ENCODE data around the gene PTPRK. TPM values are rescaled to one million over a fixed set of nuclear protein-coding genes. Genes with fewer than 3 reads are reported as not detected.

Gene PTPRK
- total and polyA plus RNA-seq, 2 experiments from 2014 or later: 26.9 to 56.4 TPM

DNA sequence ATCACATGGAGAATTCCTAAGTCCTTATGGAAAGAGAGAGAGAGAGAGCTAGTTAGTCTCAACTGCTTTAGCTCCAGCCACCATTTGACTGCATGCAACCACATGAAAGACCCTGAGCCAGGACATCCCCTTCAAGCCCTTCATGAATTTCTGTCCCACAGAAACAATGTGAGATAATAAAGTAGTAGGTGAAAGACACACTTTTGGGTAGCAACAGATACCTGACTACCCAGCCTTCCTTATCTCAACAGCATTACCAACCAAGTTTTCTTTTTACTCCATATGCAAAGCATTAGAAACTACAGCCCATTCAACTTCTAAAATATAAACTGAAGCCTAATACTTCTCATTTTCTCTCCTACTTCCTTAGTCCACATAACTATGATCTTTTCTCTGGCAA, 596.4 kb downstream of the PTPRK start:
- no peak overlapping the region for H3K4me3 ChIP-seq
- ATAC-seq (no peak), DNase-seq (ENCODE audit: low spot score) (no peak)
- no peak overlapping the region for H2AFZ ChIP-seq
- H3K27me3 ChIP-seq (ENCODE audit: insufficient read depth): no peaks in the 10 kb centered on the region
- no peaks in the 10 kb centered on the region; the same call in 1 of the 2 replicates for H3K4me1 ChIP-seq (ENCODE audit: insufficient read depth)
- no peak overlapping the region for H3K4me2 ChIP-seq
- H3K27ac ChIP-seq (ENCODE audit: low read depth): no peak overlapping the region
- H3K36me3 ChIP-seq (ENCODE audit: insufficient read depth): peaks cover 6% of the 10 kb centered on the region; the same call in 1 of the 2 replicates
- H3F3A ChIP-seq (replicated peaks; ENCODE audit: low read depth): no peaks in the 10 kb centered on the region
- H4K20me1 ChIP-seq (replicated peaks; ENCODE audit: insufficient read depth): no peaks in the 10 kb centered on the region
- H3K4me1 Mint-ChIP-seq: peaks cover 3% of the 10 kb centered on the region; the same call in 2 of the 3 replicates
- TF ChIP-seq EZH2phosphoT487 (IDR thresholded peaks at IDR 0.05; ENCODE audit: unreplicated experiment): no peak
- no peak for TF ChIP-seq ZNF114 (CRISPR knock-in tag; IDR thresholded peaks at IDR 0.05)
- no peak for TF ChIP-seq POLR2AphosphoS5 (IDR thresholded peaks at IDR 0.05; ENCODE audit: low read depth)
- TF ChIP-seq, protein P1, sequence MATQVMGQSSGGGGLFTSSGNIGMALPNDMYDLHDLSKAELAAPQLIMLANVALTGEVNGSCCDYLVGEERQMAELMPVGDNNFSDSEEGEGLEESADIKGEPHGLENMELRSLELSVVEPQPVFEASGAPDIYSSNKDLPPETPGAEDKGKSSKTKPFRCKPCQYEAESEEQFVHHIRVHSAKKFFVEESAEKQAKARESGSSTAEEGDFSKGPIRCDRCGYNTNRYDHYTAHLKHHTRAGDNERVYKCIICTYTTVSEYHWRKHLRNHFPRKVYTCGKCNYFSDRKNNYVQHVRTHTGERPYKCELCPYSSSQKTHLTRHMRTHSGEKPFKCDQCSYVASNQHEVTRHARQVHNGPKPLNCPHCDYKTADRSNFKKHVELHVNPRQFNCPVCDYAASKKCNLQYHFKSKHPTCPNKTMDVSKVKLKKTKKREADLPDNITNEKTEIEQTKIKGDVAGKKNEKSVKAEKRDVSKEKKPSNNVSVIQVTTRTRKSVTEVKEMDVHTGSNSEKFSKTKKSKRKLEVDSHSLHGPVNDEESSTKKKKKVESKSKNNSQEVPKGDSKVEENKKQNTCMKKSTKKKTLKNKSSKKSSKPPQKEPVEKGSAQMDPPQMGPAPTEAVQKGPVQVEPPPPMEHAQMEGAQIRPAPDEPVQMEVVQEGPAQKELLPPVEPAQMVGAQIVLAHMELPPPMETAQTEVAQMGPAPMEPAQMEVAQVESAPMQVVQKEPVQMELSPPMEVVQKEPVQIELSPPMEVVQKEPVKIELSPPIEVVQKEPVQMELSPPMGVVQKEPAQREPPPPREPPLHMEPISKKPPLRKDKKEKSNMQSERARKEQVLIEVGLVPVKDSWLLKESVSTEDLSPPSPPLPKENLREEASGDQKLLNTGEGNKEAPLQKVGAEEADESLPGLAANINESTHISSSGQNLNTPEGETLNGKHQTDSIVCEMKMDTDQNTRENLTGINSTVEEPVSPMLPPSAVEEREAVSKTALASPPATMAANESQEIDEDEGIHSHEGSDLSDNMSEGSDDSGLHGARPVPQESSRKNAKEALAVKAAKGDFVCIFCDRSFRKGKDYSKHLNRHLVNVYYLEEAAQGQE (IDR thresholded peaks at IDR 0.05; ENCODE audit: unreplicated experiment): no peak
- peaks cover 18% of the 10 kb centered on the region for H3K9me2 ChIP-seq (ENCODE audit: insufficient read depth)
- H3K9me3 Mint-ChIP-seq: peaks cover 32% of the 10 kb centered on the region
- H3K79me2 ChIP-seq (replicated peaks; ENCODE audit: insufficient read depth): no peaks in the 10 kb centered on the region
- no peaks in the 10 kb centered on the region for H3K27me3 Mint-ChIP-seq (ENCODE audit: insufficient read depth, low read depth, poor library complexity)
- no peak overlapping the region for H3K27ac Mint-ChIP-seq
- H3K4me3 Mint-ChIP-seq: no peak overlapping the region
- peaks cover 19% of the 10 kb centered on the region for H3K36me3 Mint-ChIP-seq (ENCODE audit: low read depth)

DNA sequence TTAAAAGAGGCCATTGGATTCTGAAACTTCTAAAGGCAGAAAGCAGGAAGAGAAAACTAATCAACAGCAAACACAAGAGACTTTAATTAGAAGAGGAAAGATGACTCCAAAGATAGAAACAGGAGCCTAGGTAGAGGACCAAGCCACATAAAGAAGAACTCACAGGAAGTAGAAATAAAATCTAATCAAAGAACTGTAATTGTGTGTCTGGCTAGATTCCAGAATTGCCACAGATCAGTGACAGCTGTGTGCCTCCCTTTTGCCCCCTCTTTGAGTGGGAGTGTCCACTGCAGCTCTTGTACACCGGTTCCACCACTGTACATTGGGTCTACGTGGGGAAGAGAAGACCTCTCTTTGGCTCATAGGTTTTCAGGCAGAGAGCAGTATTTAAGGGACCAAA, 597.3 kb downstream of the PTPRK start:
- Mint-ChIP-seq H3K27ac (no peak overlapping the region), H3K4me1 (peaks cover 3% of the 10 kb centered on the region; the same call in 2 of the 3 replicates), H3K4me3 (no peak overlapping the region), H3K9me3 (peaks cover 27% of the 10 kb centered on the region), H3K27me3 (ENCODE audit: insufficient read depth, low read depth, poor library complexity) (no peaks in the 10 kb centered on the region), H3K36me3 (ENCODE audit: low read depth) (peaks cover 19% of the 10 kb centered on the region)
- H3F3A ChIP-seq (replicated peaks; ENCODE audit: low read depth): no peaks in the 10 kb centered on the region
- ATAC-seq (no peak), DNase-seq (ENCODE audit: low spot score) (no peak)
- H3K36me3 ChIP-seq (ENCODE audit: insufficient read depth): peaks cover 6% of the 10 kb centered on the region; the same call in 1 of the 2 replicates
- peaks cover 18% of the 10 kb centered on the region for H3K9me2 ChIP-seq (ENCODE audit: insufficient read depth)
- TF ChIP-seq NANOG (IDR thresholded peaks at IDR 0.05; ENCODE audit: borderline replicate concordance) (no peak), EZH2 (IDR thresholded peaks at IDR 0.05; ENCODE audit: low read depth, unreplicated experiment) (no peak)
- TF ChIP-seq, protein P1 (IDR thresholded peaks at IDR 0.05; ENCODE audit: unreplicated experiment): no peak
- TF ChIP-seq, protein P2, sequence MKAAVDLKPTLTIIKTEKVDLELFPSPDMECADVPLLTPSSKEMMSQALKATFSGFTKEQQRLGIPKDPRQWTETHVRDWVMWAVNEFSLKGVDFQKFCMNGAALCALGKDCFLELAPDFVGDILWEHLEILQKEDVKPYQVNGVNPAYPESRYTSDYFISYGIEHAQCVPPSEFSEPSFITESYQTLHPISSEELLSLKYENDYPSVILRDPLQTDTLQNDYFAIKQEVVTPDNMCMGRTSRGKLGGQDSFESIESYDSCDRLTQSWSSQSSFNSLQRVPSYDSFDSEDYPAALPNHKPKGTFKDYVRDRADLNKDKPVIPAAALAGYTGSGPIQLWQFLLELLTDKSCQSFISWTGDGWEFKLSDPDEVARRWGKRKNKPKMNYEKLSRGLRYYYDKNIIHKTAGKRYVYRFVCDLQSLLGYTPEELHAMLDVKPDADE (IDR thresholded peaks at IDR 0.05): no peak
- no peak overlapping the region for H3K4me2 ChIP-seq
- H3K4me1 ChIP-seq (ENCODE audit: insufficient read depth): no peaks in the 10 kb centered on the region; the same call in 1 of the 2 replicates
- no peaks in the 10 kb centered on the region for H3K27me3 ChIP-seq (ENCODE audit: insufficient read depth)
- no peak overlapping the region for H3K27ac ChIP-seq (ENCODE audit: low read depth)
- H3K4me3 ChIP-seq: no peak overlapping the region
- no peaks in the 10 kb centered on the region for H4K20me1 ChIP-seq (replicated peaks; ENCODE audit: insufficient read depth)
- H3K79me2 ChIP-seq (replicated peaks; ENCODE audit: insufficient read depth): no peaks in the 10 kb centered on the region
- no peak overlapping the region for H2AFZ ChIP-seq
